Right lobe of liver (tissue), 4 donors: Measurements from ENCODE around the gene DIAPH2.

ENCODE experiments used
- CTCF ChIP-seq, 4 donors: fragments of 200-600 bp in 3 of 4; fragments of 450-650 bp in 1 of 4; IDR thresholded peaks; one replicate each; pipeline versions ENCODE4 v1.5.1 to v1.8.0; 2016 to 2022; ENCODE audit warnings: antibody characterized with exemption in 4 of 4, mild to moderate bottlenecking in 2 of 4
- POLR2A ChIP-seq: fragments of 450-650 bp; IDR thresholded peaks from one replicate; pipeline ENCODE4 v1.6.1; 2017; ENCODE audit warnings: antibody characterized with exemption, mild to moderate bottlenecking
- donor health status: DM: no; HTN: no; CAD: no.
- donor health status: DM: no; HTN: no; CAD: no.
- donor health status: DM: no; HTN: yes; CAD: no.

GRCh38 chrX:96683997-96684338, 674 bp upstream of the DIAPH2 start:
- TF ChIP-seq POLR2A, result no peak
- TF ChIP-seq CTCF (IDR thresholded peaks at IDR 0.05), result no peak
